IMR-90 (cell line): Measurements from ENCODE around the gene ZKSCAN8. TPM values are rescaled to one million over a fixed set of nuclear protein-coding genes. Genes with fewer than 3 reads are reported as not detected.
A peak's percentile ranks its signal among the peaks of the same experiment; 100 is the strongest.

ENCODE experiments used
- ATAC-seq: fragments of 200-7000 bp; cut with Tn5 transposase; 2 replicates; pipeline ENCODE4 v1.9.1; 2020; ENCODE audit warnings: low read depth, mild to moderate bottlenecking, moderate library complexity
- BruUV-seq: library from RNA; stranded (reverse); fragments of 400-500 nt; replicated peaks from 2 replicates; lab custom pipeline; 2021; lab: Mats Ljungman, UMichigan
- CTCF ChIA-PET: fragments of 300-600 bp; formaldehyde crosslinking; extraction: SDS; loops from one replicate; lab custom pipeline; 2021; ENCODE audit warnings: antibody characterized with exemption; lab: Yijun Ruan, JAX
- POLR2A ChIA-PET: fragments of 300-600 bp; sonication (Branson Sonifier 250); formaldehyde crosslinking; loops from one replicate; lab custom pipeline; 2022; ENCODE audit warnings: antibody characterized with exemption; ENCODE audit not compliant: unreplicated experiment; lab: Charles Lee
- DNase-seq: peaks from one replicate; pipeline ENCODE4 v3.0.0; 2013
- H2AFZ ChIP-seq: replicated peaks from 2 replicates; pipeline ENCODE3; 2013; ENCODE audit warnings: low read length, mild to moderate bottlenecking; ENCODE audit not compliant: poor library complexity
- H2AK5ac ChIP-seq: 2 replicates; pipeline ENCODE4 v1.6.1; 2013; ENCODE audit warnings: low read depth, low read length, inconsistent platforms
- H2AK9ac ChIP-seq: replicated peaks from 2 replicates; pipeline ENCODE3; 2013; ENCODE audit warnings: mild to moderate bottlenecking, low read depth, low read length, moderate library complexity; ENCODE audit not compliant: poor library complexity
- H2BK120ac ChIP-seq: 2 replicates; pipeline ENCODE4 v1.6.1; 2013; ENCODE audit warnings: low read depth, low read length, inconsistent platforms
- H2BK15ac ChIP-seq: 3 replicates; pipeline ENCODE4 v1.6.1; 2013; ENCODE audit warnings: low read depth, low read length, inconsistent platforms
- H2BK20ac ChIP-seq: 2 replicates; pipeline ENCODE4 v1.6.1; 2013; ENCODE audit warnings: low read depth, mild to moderate bottlenecking, inconsistent platforms, low read length, moderate library complexity
- H2BK5ac ChIP-seq: 2 replicates; pipeline ENCODE4 v1.6.1; 2013; ENCODE audit warnings: mild to moderate bottlenecking, low read depth, low read length, inconsistent platforms; ENCODE audit not compliant: poor library complexity, severe bottlenecking
- H3K14ac ChIP-seq: replicated peaks from 2 replicates; pipeline ENCODE4 v1.6.1; 2013; ENCODE audit warnings: low read depth, low read length, inconsistent platforms
- H3K18ac ChIP-seq: 2 replicates; pipeline ENCODE4 v1.6.1; 2013; ENCODE audit warnings: low read depth, low read length, control low read depth
- H3K23ac ChIP-seq: 2 replicates; pipeline ENCODE4 v1.6.1; 2013; ENCODE audit warnings: low read depth, low read length, inconsistent platforms
- H3K27ac ChIP-seq: 2 replicates; pipeline ENCODE4 v1.5.1; 2013; ENCODE audit warnings: mild to moderate bottlenecking, control low read depth, low read length; ENCODE audit not compliant: insufficient read depth
- H3K27me3 ChIP-seq: 2 replicates; pipeline ENCODE4 v1.6.1; 2013; ENCODE audit warnings: low read length; ENCODE audit not compliant: control insufficient read depth, insufficient read depth
- H3K36me3 ChIP-seq: 2 replicates; pipeline ENCODE4 v1.6.1; 2013; ENCODE audit warnings: low read length, mixed read lengths; ENCODE audit not compliant: control insufficient read depth, insufficient read depth
- H3K4ac ChIP-seq: 2 replicates; pipeline ENCODE4 v1.6.1; 2013; ENCODE audit warnings: low read depth, low read length, inconsistent platforms
- H3K4me1 ChIP-seq: 2 replicates; pipeline ENCODE4 v1.6.1; 2013; ENCODE audit warnings: low read length, mixed read lengths; ENCODE audit not compliant: control insufficient read depth, insufficient read depth
- H3K4me2 ChIP-seq: 2 replicates; pipeline ENCODE4 v1.6.1; 2013; ENCODE audit warnings: low read depth, mild to moderate bottlenecking, control low read depth, low read length, moderate library complexity
- H3K4me3 ChIP-seq: 2 replicates; pipeline ENCODE4 v1.5.1; 2013; ENCODE audit warnings: low read depth, mild to moderate bottlenecking, control low read depth, low read length, moderate library complexity; ENCODE audit not compliant: insufficient read depth
- H3K56ac ChIP-seq: 2 replicates; pipeline ENCODE4 v1.6.1; 2013; ENCODE audit warnings: low read length, inconsistent platforms; ENCODE audit not compliant: insufficient read depth; ENCODE audit errors: extremely low read depth
- H3K79me1 ChIP-seq, 2 experiments: 2 replicates each; pipeline ENCODE4 v1.6.1; 2013; ENCODE audit warnings: low read length in 2 of 2, inconsistent platforms in 1 of 2, low read depth in 1 of 2
- H3K9ac ChIP-seq: 2 replicates; pipeline ENCODE4 v1.6.1; 2013; ENCODE audit warnings: low read depth, low read length, control low read depth
- H3K9me1 ChIP-seq: 2 replicates; pipeline ENCODE4 v1.6.1; 2013; ENCODE audit warnings: low read length, inconsistent platforms; ENCODE audit not compliant: insufficient read depth
- H3K9me3 ChIP-seq: 2 replicates; pipeline ENCODE4 v1.6.1; 2013; ENCODE audit warnings: low read length; ENCODE audit not compliant: control insufficient read depth, insufficient read depth
- H4K20me1 ChIP-seq: 2 replicates; pipeline ENCODE4 v1.6.1; 2013; ENCODE audit warnings: low read length, inconsistent platforms; ENCODE audit not compliant: insufficient read depth
- H4K5ac ChIP-seq: 2 replicates; pipeline ENCODE4 v1.6.1; 2013; ENCODE audit warnings: mild to moderate bottlenecking, low read depth, low read length, control low read depth
- H4K8ac ChIP-seq, 2 experiments: 2 replicates each; pipeline ENCODE4 v1.6.1; 2013; ENCODE audit warnings: low read depth in 2 of 2, low read length in 2 of 2, control low read depth in 1 of 2, inconsistent platforms in 1 of 2
- H4K91ac ChIP-seq: 2 replicates; pipeline ENCODE4 v1.6.1; 2013; ENCODE audit warnings: low read depth, low read length, inconsistent platforms; ENCODE audit not compliant: insufficient read depth
- CHD1 ChIP-seq: IDR thresholded peaks from 2 replicates; pipeline ENCODE4 v1.6.1; 2012; ENCODE audit warnings: low read depth, low read length, improper control_type of control experiment
- CTCF ChIP-seq: conservative IDR thresholded peaks from 2 replicates; pipeline ENCODE4 v1.5.1; 2012; ENCODE audit warnings: mild to moderate bottlenecking, low read depth, low read length, improper control_type of control experiment
- ELK1 ChIP-seq: fragments of 150-350 bp; IDR thresholded peaks from 2 replicates; pipeline ENCODE4 v1.6.1; 2016; ENCODE audit warnings: low read depth, mild to moderate bottlenecking, low read length, moderate library complexity, borderline replicate concordance
- FOS ChIP-seq: fragments of 150-350 bp; IDR thresholded peaks from 2 replicates; pipeline ENCODE4 v1.6.1; 2016; ENCODE audit warnings: low read depth, low read length
- MAZ ChIP-seq: IDR thresholded peaks from 2 replicates; pipeline ENCODE4 v1.6.1; 2012; ENCODE audit warnings: low read depth, mild to moderate bottlenecking, low read length, improper control_type of control experiment, moderate library complexity, borderline replicate concordance
- MXI1 ChIP-seq: IDR thresholded peaks from 2 replicates; pipeline ENCODE4 v1.6.1; 2012; ENCODE audit warnings: low read depth, mild to moderate bottlenecking, low read length, moderate library complexity, borderline replicate concordance
- NFE2L2 ChIP-seq: fragments of 150-350 bp; IDR thresholded peaks from 2 replicates; pipeline ENCODE4 v1.6.1; 2016; ENCODE audit warnings: low read depth, mild to moderate bottlenecking, low read length
- POLR2A ChIP-seq: IDR thresholded peaks from 2 replicates; pipeline ENCODE4 v1.6.1; 2012; ENCODE audit warnings: mild to moderate bottlenecking, low read depth, low read length
- RAD21 ChIP-seq: IDR thresholded peaks from 2 replicates; pipeline ENCODE4 v1.6.1; 2012; ENCODE audit warnings: low read length, improper control_type of control experiment
- RFX5 ChIP-seq: IDR thresholded peaks from 2 replicates; pipeline ENCODE4 v1.8.0; 2012; ENCODE audit warnings: low read depth, mild to moderate bottlenecking, low read length, moderate library complexity
- SMC3 ChIP-seq: fragments of 150-350 bp; IDR thresholded peaks from 2 replicates; pipeline ENCODE4 v1.6.1; 2016; ENCODE audit warnings: low read depth, mild to moderate bottlenecking, antibody characterized with exemption, low read length, moderate library complexity
- USF2 ChIP-seq: fragments of 150-350 bp; IDR thresholded peaks from 2 replicates; pipeline ENCODE4 v1.6.1; 2017; ENCODE audit warnings: mild to moderate bottlenecking, antibody characterized with exemption, low read length, low read depth
- WGBS, 2 experiments: methylation state at CpG; one replicate each; pipeline versions ENCODE4 v1.1.5 to v1.1.7; 2013; ENCODE audit warnings: missing lambda C conversion rate in 2 of 2; ENCODE audit not compliant: insufficient read length in 1 of 2; ENCODE audit errors: extremely low coverage in 2 of 2; 5-methylcytosine and 5-hydroxymethylcytosine counted together
- dilution Hi-C: fragments of 300-500 bp; cut with HindIII; formaldehyde crosslinking; loops from one replicate; pipeline ENCODE4 v1.14.3; 2018; ENCODE audit warnings: low sequenced_read_pairs; ENCODE audit not compliant: unreplicated experiment
- in situ Hi-C: fragments of 300-500 bp; cut with MboI; formaldehyde crosslinking; loops from 3 replicates; pipeline ENCODE4 v1.14.3; 2019; ENCODE audit warnings: low sequenced_read_pairs, inconsistent platforms, mixed read lengths
- intact Hi-C: fragments of 100-400 bp; cut with micrococcal nuclease; formaldehyde crosslinking; loops from 2 replicates; pipeline ENCODE4 v1.10.0; 2022
- polyA plus RNA-seq, 3 experiments: library from polyadenylated mRNA; depleted of rRNA; stranded (reverse); fragments of >200 nt; gene quantifications; 2 replicates each; pipeline ENCODE4 v1.2.3, GENCODE V29; 2012; ENCODE audit warnings: low replicate concordance in 1 of 3
- total RNA-seq: library from RNA; depleted of rRNA; stranded (reverse); fragments of >200 nt; gene quantifications from 2 replicates; pipeline ENCODE4 v1.2.3, GENCODE V29; 2012

Gene ZKSCAN8
- total and polyA plus RNA-seq, 2 of the 4 experiments (the other 2 are of a cell fraction) = 8.3 to 22.8 TPM

GRCh38 chr6:28104392-28105244 is 37.1 kb upstream of the ZKSCAN8 start:
- no peak overlapping the region for H2BK15ac ChIP-seq
- peak overlapping the region; percentile 93 to 97 for H4K8ac ChIP-seq
- H3K79me1 ChIP-seq = no peaks in the 10 kb centered on the region
- ATAC-seq (peak; percentile 99), DNase-seq (peak; percentile 70)
- H4K20me1 ChIP-seq = no peaks in the 10 kb centered on the region
- 0 out of 2 replicates have a peak overlapping the region, but pooled peaks have one; percentile 33 for H2AK5ac ChIP-seq
- peak overlapping the region; percentile 87 for H3K4ac ChIP-seq
- peak overlapping the region; percentile 60 for H3K4me3 ChIP-seq
- H2BK120ac ChIP-seq = no peak overlapping the region
- no peak overlapping the region for H2BK20ac ChIP-seq
- no peaks in the 10 kb centered on the region for H3K27me3 ChIP-seq
- TF ChIP-seq CHD1 = no peak
- TF ChIP-seq RFX5 = no peak
- TF ChIP-seq MAZ = no peak
- peak; percentile 49 for TF ChIP-seq CTCF
- no peak for TF ChIP-seq FOS
- TF ChIP-seq ELK1 = no peak
- peak; percentile 34 for TF ChIP-seq RAD21
- TF ChIP-seq USF2 = no peak
- 0 out of 2 replicates have a peak, but pooled peaks have one; percentile 31 for TF ChIP-seq POLR2A
- TF ChIP-seq SMC3 = no peak
- TF ChIP-seq NFE2L2 = no peak
- no peak for TF ChIP-seq MXI1
- H3K23ac ChIP-seq = peak overlapping the region; percentile 61; the same call in 1 of the 2 replicates
- no TSS peak for BruUV-seq
- dilution Hi-C loops = no loop called here
- H3K4me1 ChIP-seq = peaks cover 2% of the 10 kb centered on the region
- no peaks in the 10 kb centered on the region for H3K9me1 ChIP-seq
- H3K18ac ChIP-seq = peak overlapping the region; percentile 16; the same call in 1 of the 2 replicates
- H2AK9ac ChIP-seq = peak overlapping the region; percentile 86
- in situ Hi-C loops = no loop called here
- peak overlapping the region; percentile 47 for H2BK5ac ChIP-seq
- peak overlapping the region; percentile 98 for H2AFZ ChIP-seq
- H3K4me2 ChIP-seq = peak overlapping the region; percentile 91
- H3K36me3 ChIP-seq = no peaks in the 10 kb centered on the region
- H3K9me3 ChIP-seq = no peaks in the 10 kb centered on the region
- H4K5ac ChIP-seq = peak overlapping the region; percentile 88
- peak overlapping the region; percentile 79 for H3K14ac ChIP-seq
- H3K27ac ChIP-seq = peak overlapping the region; percentile 65
- POLR2A ChIA-PET = no interaction called here
- H3K56ac ChIP-seq = peak overlapping the region; percentile 80
- peak overlapping the region; percentile 76 for H3K9ac ChIP-seq
- peak overlapping the region; percentile 70 for H4K91ac ChIP-seq
- CTCF ChIA-PET = interaction anchor here (0.7 to 1.2 kb wide), 3 partner anchors 8 to 318 kb away, joined by 3 to 5 read pairs (median 4); no protein-coding TSS in a partner anchor
- intact Hi-C loops = no loop called here
- WGBS, 2 experiments = 1% methylated on average over 33 of the region's 54 CpGs; no CpG with 5 or more reads in 1 of the 2 experiments
